ENCODE data around the gene CSNK1A1L. TPM values are rescaled to one million over a fixed set of nuclear protein-coding genes. Genes with fewer than 3 reads are reported as not detected.

Gene CSNK1A1L
- total and polyA plus RNA-seq, 2 of the 13 experiments (the other 11 are each of a cell fraction or from before 2014, with no cell fraction given) = not detected

DNA sequence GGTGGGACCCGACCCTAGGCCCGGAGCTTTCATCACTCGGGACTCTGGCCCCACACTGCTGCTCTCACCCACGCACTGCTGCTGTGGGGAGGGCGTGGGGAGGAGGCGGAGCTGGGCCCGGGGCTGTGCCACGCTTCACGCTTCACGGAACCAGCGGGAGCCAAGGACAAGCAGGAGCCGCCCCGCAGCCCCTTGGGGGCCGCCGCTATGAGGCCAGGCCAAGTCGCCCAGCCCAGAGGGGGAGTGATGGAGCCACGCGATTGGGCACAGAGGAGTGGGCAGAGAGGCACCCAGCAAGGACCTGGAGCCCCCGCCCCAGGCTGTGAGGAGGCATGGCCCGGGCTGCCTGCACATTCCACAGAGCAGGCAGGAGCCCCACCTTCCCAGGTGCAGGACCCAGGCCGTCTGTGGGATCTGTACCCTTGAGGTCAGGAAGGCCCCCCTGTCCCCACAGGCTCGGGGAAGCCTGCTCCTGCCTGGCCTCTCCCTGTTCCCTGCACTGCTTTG, 35.8 kb downstream of the CSNK1A1L start (continued):
- TF ChIP-seq ESRRA (CRISPR knock-in tag; IDR thresholded peaks at IDR 0.05; ENCODE audit: low read depth) (no peak), ZNF564 (CRISPR knock-in tag; IDR thresholded peaks at IDR 0.05) (no peak), TOPORS (CRISPR knock-in tag; IDR thresholded peaks at IDR 0.05) (no peak), ETV5 (CRISPR knock-in tag; IDR thresholded peaks at IDR 0.05; ENCODE audit: borderline replicate concordance) (no peak), ADNP (CRISPR knock-in tag; IDR thresholded peaks at IDR 0.05) (no peak), CAMTA2 (CRISPR knock-in tag; IDR thresholded peaks at IDR 0.05; ENCODE audit: borderline replicate concordance) (no peak), RNF2 (conservative IDR thresholded peaks at IDR 0.05; ENCODE audit: low read depth) (no peak), HOXA9 (CRISPR knock-in tag; IDR thresholded peaks at IDR 0.05; ENCODE audit: borderline replicate concordance) (no peak), ZNF335 (CRISPR knock-in tag; IDR thresholded peaks at IDR 0.05) (no peak), TMF1 (CRISPR knock-in tag; IDR thresholded peaks at IDR 0.05; ENCODE audit: low read depth) (no peak), ZFP1 (CRISPR knock-in tag; IDR thresholded peaks at IDR 0.05) (no peak), ZNF432 (CRISPR knock-in tag; IDR thresholded peaks at IDR 0.05; ENCODE audit: borderline replicate concordance) (no peak), TARDBP (CRISPR knock-in tag; IDR thresholded peaks at IDR 0.05) (peak; percentile 39; the same call in 1 of the 2 replicates), NRL (CRISPR knock-in tag; IDR thresholded peaks at IDR 0.05; ENCODE audit: borderline replicate concordance) (no peak), ZNF619 (CRISPR knock-in tag; IDR thresholded peaks at IDR 0.05) (0 out of 2 replicates have a peak, but pooled peaks have one; percentile 53), AGO2 (optimal IDR thresholded peaks at IDR 0.05; ENCODE audit: low read depth, low read length) (no peak), SPEN (CRISPR knock-in tag; IDR thresholded peaks at IDR 0.05; ENCODE audit: low read depth) (0 out of 2 replicates have a peak, but pooled peaks have one; percentile 22), TBX2 (CRISPR knock-in tag; IDR thresholded peaks at IDR 0.05; ENCODE audit: borderline replicate concordance) (peak; percentile 35; the same call in 1 of the 2 replicates), ZFP90 (CRISPR knock-in tag; IDR thresholded peaks at IDR 0.05; ENCODE audit: borderline replicate concordance) (no peak), KAT7 (CRISPR knock-in tag; IDR thresholded peaks at IDR 0.05; ENCODE audit: borderline replicate concordance) (no peak), IRX3 (CRISPR knock-in tag; IDR thresholded peaks at IDR 0.05; ENCODE audit: borderline replicate concordance, low read depth) (no peak)
- TF ChIP-seq, protein P1, sequence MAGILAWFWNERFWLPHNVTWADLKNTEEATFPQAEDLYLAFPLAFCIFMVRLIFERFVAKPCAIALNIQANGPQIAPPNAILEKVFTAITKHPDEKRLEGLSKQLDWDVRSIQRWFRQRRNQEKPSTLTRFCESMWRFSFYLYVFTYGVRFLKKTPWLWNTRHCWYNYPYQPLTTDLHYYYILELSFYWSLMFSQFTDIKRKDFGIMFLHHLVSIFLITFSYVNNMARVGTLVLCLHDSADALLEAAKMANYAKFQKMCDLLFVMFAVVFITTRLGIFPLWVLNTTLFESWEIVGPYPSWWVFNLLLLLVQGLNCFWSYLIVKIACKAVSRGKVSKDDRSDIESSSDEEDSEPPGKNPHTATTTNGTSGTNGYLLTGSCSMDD (CRISPR knock-in tag; IDR thresholded peaks at IDR 0.05) = no peak
- TF ChIP-seq, protein P2, sequence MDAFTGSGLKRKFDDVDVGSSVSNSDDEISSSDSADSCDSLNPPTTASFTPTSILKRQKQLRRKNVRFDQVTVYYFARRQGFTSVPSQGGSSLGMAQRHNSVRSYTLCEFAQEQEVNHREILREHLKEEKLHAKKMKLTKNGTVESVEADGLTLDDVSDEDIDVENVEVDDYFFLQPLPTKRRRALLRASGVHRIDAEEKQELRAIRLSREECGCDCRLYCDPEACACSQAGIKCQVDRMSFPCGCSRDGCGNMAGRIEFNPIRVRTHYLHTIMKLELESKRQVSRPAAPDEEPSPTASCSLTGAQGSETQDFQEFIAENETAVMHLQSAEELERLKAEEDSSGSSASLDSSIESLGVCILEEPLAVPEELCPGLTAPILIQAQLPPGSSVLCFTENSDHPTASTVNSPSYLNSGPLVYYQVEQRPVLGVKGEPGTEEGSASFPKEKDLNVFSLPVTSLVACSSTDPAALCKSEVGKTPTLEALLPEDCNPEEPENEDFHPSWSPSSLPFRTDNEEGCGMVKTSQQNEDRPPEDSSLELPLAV (CRISPR knock-in tag; conservative IDR thresholded peaks at IDR 0.05; ENCODE audit: low read depth) = no peak
- TF ChIP-seq, protein P3, sequence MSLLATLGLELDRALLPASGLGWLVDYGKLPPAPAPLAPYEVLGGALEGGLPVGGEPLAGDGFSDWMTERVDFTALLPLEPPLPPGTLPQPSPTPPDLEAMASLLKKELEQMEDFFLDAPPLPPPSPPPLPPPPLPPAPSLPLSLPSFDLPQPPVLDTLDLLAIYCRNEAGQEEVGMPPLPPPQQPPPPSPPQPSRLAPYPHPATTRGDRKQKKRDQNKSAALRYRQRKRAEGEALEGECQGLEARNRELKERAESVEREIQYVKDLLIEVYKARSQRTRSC (CRISPR knock-in tag; IDR thresholded peaks at IDR 0.05; ENCODE audit: low read depth) = no peak
- TF ChIP-seq, protein P4, sequence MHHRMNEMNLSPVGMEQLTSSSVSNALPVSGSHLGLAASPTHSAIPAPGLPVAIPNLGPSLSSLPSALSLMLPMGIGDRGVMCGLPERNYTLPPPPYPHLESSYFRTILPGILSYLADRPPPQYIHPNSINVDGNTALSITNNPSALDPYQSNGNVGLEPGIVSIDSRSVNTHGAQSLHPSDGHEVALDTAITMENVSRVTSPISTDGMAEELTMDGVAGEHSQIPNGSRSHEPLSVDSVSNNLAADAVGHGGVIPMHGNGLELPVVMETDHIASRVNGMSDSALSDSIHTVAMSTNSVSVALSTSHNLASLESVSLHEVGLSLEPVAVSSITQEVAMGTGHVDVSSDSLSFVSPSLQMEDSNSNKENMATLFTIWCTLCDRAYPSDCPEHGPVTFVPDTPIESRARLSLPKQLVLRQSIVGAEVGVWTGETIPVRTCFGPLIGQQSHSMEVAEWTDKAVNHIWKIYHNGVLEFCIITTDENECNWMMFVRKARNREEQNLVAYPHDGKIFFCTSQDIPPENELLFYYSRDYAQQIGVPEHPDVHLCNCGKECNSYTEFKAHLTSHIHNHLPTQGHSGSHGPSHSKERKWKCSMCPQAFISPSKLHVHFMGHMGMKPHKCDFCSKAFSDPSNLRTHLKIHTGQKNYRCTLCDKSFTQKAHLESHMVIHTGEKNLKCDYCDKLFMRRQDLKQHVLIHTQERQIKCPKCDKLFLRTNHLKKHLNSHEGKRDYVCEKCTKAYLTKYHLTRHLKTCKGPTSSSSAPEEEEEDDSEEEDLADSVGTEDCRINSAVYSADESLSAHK (CRISPR knock-in tag; IDR thresholded peaks at IDR 0.05; ENCODE audit: borderline replicate concordance) = no peak
- TF ChIP-seq, protein P5, sequence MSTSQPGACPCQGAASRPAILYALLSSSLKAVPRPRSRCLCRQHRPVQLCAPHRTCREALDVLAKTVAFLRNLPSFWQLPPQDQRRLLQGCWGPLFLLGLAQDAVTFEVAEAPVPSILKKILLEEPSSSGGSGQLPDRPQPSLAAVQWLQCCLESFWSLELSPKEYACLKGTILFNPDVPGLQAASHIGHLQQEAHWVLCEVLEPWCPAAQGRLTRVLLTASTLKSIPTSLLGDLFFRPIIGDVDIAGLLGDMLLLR (CRISPR knock-in tag; IDR thresholded peaks at IDR 0.05) = no peak
